Cardiac muscle cell (in vitro differentiated cells and primary cell): ENCODE data around the gene DIAPH1. TPM values are rescaled to one million over a fixed set of nuclear protein-coding genes. Genes with fewer than 3 reads are reported as not detected.

Experiments used
- DNase-seq, 2 donors: peaks; one replicate each; pipeline versions ENCODE4 v3.0.0 to v3.0.0-alpha.2; 2010 to 2017; ENCODE audit warnings: low read depth in 1 of 2, low spot score in 1 of 2
- H3K27ac ChIP-seq: fragments of 200-600 bp; sonication (generic); 2 replicates; pipeline ENCODE4 v1.5.1; 2016
- H3K27me3 ChIP-seq: fragments of 200-600 bp; sonication (generic); 2 replicates; pipeline ENCODE4 v1.6.0; 2016; ENCODE audit warnings: control low read depth
- H3K36me3 ChIP-seq: fragments of 200-600 bp; sonication (generic); 2 replicates; pipeline ENCODE4 v1.5.1; 2016; ENCODE audit warnings: control low read depth
- H3K4me1 ChIP-seq: fragments of 200-600 bp; sonication (generic); 2 replicates; pipeline ENCODE4 v1.8.1; 2017; ENCODE audit warnings: low read depth, mild to moderate bottlenecking, mixed run types
- H3K4me3 ChIP-seq: fragments of 200-600 bp; sonication (generic); 2 replicates; pipeline ENCODE4 v1.5.1; 2016; ENCODE audit warnings: mild to moderate bottlenecking
- H3K9me3 ChIP-seq: fragments of 200-600 bp; sonication (generic); 2 replicates; pipeline ENCODE4 v1.5.1; 2017; ENCODE audit warnings: low read depth, mild to moderate bottlenecking, control low read depth
- polyA plus RNA-seq: library from polyadenylated mRNA; unstranded; fragments of >200 nt; fragmentation: Nextera tagmentation; extraction: Ambion mirVana; gene quantifications from 2 replicates; pipeline ENCODE4 v1.2.1, GENCODE V29; 2016
- total RNA-seq: library from RNA; depleted of rRNA; stranded (reverse); fragments of >200 nt; gene quantifications from 2 replicates; pipeline ENCODE4 v1.2.3, GENCODE V29; 2016
- TF ChIP-seq, protein P1 (sequence below): IDR thresholded peaks from 2 replicates; pipeline ENCODE4 v1.5.1; 2012; ENCODE audit warnings: low read depth, mild to moderate bottlenecking, low read length

DIAPH1 gene
- total and polyA plus RNA-seq, 2 experiments from 2014 or later: 24.0 to 24.4 TPM

GRCh38 chr5:141514330-141515133 lies 104.3 kb downstream of the DIAPH1 start:
- no peak overlapping the region for H3K4me3 ChIP-seq
- no peaks in the 10 kb centered on the region for H3K36me3 ChIP-seq
- no peaks in the 10 kb centered on the region for H3K27me3 ChIP-seq
- TF ChIP-seq, protein P1, sequence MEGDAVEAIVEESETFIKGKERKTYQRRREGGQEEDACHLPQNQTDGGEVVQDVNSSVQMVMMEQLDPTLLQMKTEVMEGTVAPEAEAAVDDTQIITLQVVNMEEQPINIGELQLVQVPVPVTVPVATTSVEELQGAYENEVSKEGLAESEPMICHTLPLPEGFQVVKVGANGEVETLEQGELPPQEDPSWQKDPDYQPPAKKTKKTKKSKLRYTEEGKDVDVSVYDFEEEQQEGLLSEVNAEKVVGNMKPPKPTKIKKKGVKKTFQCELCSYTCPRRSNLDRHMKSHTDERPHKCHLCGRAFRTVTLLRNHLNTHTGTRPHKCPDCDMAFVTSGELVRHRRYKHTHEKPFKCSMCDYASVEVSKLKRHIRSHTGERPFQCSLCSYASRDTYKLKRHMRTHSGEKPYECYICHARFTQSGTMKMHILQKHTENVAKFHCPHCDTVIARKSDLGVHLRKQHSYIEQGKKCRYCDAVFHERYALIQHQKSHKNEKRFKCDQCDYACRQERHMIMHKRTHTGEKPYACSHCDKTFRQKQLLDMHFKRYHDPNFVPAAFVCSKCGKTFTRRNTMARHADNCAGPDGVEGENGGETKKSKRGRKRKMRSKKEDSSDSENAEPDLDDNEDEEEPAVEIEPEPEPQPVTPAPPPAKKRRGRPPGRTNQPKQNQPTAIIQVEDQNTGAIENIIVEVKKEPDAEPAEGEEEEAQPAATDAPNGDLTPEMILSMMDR: no peak
- peak in 1 of 2 donors; percentile 60 for DNase-seq
- peaks cover 3% of the 10 kb centered on the region for H3K4me1 ChIP-seq
- peak overlapping the region; percentile 76 for H3K27ac ChIP-seq
- H3K9me3 ChIP-seq: no peaks in the 10 kb centered on the region

DNA sequence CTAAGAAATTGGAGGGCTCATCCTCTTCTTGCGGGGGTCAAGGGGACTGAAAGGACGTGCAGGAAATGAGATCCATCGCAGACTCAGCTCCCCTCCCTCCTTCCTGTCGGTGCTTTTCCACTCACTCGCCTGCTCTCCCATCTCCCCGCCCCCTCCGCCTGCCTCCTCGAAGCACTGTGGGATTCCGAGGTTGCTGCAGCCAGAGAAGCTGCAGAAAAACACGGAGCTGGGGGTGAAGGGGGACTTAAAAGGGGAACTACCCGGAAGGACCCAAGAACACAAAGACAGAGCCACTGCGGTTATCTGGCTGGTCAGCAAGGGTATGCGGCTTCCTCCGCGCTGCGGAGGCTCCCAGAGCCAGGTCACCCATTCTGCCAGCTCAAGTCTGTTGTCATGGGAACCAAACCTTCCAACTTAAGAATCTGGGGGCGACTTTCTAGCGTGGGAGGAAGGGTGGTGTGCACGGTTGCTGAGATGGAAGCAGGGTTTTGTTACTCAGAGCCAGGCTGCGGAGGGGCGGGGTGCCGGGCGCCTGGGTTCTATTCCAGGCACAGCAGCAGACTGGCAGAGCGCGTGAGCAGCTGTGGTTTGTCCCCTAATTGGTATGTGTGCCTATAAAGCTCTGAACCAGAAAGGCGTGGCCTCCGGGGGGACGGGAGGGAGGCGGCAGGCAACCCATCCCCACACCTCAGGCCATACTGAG lies 105.0 kb downstream of the DIAPH1 start:
- no peaks in the 10 kb centered on the region for H3K36me3 ChIP-seq
- H3K27ac ChIP-seq: peak overlapping the region; percentile 76
- no peaks in the 10 kb centered on the region for H3K27me3 ChIP-seq
- TF ChIP-seq, protein P1: no peak
- H3K9me3 ChIP-seq: no peaks in the 10 kb centered on the region
- H3K4me1 ChIP-seq: peaks cover 9% of the 10 kb centered on the region
- DNase-seq: peak; percentile 74 to 90
- H3K4me3 ChIP-seq: peak overlapping the region; percentile 47

DNA sequence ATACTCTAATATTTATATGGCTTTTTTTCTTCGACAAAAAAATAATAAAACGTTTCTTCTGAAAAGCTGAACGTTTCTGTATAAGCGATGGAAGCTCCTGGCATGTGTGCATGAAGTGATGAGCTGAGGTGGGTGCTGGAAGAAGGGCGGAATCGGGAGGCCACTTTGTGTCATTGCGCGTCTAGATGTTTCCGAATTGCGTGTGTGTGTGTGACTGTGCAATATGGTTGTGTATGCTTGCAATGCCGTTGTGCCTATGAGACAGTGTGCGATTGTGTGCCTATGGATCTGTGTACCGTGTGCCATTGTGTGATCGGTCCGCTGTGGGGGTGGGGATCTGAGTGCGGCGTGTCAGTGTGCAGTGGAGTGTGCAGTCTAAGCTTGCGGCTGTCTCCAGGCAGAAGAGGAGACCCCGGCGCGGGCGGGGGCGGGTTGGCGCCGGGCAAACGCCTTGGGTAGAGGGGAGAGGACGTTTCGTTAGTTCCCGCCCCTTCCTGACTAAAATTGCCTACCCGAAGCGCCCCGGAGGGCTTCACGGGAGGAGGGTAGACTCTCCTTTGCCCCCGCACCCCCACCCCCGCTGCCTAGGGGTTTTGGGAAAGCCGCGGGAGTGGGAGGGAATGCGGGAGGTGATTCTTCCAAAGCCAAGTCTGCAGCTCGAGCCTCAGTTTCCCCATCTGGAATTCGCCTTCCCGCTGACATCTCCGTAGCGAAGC lies 105.7 kb downstream of the DIAPH1 start:
- peak overlapping the region; percentile 76 for H3K27ac ChIP-seq
- no peaks in the 10 kb centered on the region for H3K36me3 ChIP-seq
- TF ChIP-seq, protein P1: no peak
- H3K9me3 ChIP-seq: no peaks in the 10 kb centered on the region
- H3K4me1 ChIP-seq: peaks cover 15% of the 10 kb centered on the region
- no peaks in the 10 kb centered on the region for H3K27me3 ChIP-seq
- DNase-seq: peak; percentile 54 to 62
- peak overlapping the region; percentile 47 for H3K4me3 ChIP-seq

GRCh38 chr5:141512390-141512910 lies 106.3 kb downstream of the DIAPH1 start:
- no peaks in the 10 kb centered on the region for H3K9me3 ChIP-seq
- H3K36me3 ChIP-seq: no peaks in the 10 kb centered on the region
- H3K4me1 ChIP-seq: peaks cover 20% of the 10 kb centered on the region
- no peak overlapping the region for H3K27ac ChIP-seq
- peak overlapping the region; percentile 47 for H3K4me3 ChIP-seq
- TF ChIP-seq, protein P1: peak; percentile 84
- no peaks in the 10 kb centered on the region for H3K27me3 ChIP-seq
- DNase-seq: peak; percentile 71 to 85

GRCh38 chr5:141511771-141512325 lies 107.0 kb downstream of the DIAPH1 start:
- no peak for DNase-seq
- TF ChIP-seq, protein P1: no peak
- Histone ChIP-seq H3K4me3 (no peak overlapping the region), H3K9me3 (no peaks in the 10 kb centered on the region), H3K4me1 (peaks cover 20% of the 10 kb centered on the region), H3K36me3 (no peaks in the 10 kb centered on the region), H3K27ac (no peak overlapping the region), H3K27me3 (no peaks in the 10 kb centered on the region)
